Measurements from ENCODE around the gene PVALEF. TPM values are rescaled to one million over a fixed set of nuclear protein-coding genes. Genes with fewer than 3 reads are reported as not detected.

The PVALEF gene
- total RNA-seq, 1 experiment from 2014 or later: not detected

DNA sequence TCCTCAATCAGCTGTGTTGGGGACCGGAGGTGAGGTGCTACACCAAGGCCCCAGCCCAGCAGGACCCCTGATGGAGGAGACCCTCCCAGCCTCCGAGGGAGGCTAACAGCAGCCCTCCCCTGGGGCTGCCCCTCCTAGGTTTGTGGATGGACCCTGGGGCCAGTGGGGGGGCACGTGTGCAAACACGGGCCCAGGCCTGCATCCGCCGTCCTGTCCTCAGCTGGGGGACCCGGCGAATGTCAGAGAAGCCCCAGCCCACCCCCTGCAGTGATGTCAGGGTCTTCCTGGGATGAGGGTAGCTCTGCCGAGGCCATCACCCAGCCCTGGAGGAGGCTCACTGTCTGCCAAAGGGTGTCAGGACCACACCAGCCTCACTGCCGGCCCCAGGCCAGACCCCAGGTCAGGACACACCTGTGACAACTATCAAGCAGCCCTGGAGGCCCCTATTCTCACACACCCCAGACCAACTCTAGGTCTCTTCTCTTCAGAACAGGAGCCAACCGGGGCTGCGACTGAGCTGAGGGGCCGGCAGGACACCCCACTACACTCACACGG is 30.7 kb downstream of the PVALEF start:
- Histone ChIP-seq H3K4me3 (ENCODE audit: insufficient read depth, low read depth, low read length) (no peak overlapping the region), H3K36me3 (replicated peaks; ENCODE audit: control insufficient read depth, insufficient read depth, low read length) (peaks cover 1% of the 10 kb centered on the region), H3K27me3 (ENCODE audit: control insufficient read depth, insufficient read depth, low read length) (no peaks in the 10 kb centered on the region)
- no peak for DNase-seq

DNA sequence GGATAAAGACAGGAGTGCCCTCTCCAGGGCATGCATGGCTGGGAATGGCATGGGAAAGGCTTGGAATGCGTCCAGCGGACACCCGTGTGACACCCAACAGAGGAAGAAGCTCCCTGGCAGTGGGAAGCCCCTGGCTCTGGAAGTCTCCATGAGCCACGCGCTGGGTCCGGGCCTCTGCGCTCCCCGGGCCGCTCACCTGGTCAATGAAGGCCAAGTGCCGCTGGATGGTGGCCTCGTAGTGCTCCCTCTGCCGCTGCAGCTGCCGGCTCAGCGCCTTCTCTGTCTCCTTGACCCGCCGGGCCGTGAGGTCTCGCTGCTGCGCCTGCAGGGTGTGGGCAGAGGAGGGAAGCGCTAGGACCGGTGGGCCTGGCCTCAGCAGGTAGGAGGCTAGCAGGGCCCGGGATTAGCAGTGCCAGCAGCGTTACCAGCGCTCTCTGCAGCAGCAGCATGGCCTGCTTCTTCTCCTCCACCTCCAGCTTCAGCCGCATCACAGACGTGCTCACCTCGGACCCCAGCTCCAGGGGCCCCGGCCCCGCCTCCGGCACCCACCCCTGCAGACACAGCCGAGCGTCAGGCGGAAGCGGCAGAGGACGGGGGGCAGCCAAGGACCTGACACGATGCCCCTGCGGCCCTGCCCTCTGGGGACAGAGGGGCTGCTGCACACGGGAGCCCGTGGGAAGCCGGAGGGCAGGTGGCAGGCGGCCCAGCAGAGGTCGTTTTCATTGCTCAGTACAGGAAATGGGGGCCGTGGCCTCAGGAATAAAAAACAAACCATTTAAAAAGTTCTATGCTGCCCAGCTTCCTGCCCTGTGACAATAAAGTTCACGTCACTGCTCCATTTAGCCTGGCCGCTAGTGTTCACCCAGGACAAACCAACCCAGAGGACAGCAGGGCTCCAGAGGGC is 31.4 kb downstream of the PVALEF start:
- peaks cover 1% of the 10 kb centered on the region for H3K36me3 ChIP-seq (replicated peaks; ENCODE audit: control insufficient read depth, insufficient read depth, low read length)
- no peak for DNase-seq

DNA sequence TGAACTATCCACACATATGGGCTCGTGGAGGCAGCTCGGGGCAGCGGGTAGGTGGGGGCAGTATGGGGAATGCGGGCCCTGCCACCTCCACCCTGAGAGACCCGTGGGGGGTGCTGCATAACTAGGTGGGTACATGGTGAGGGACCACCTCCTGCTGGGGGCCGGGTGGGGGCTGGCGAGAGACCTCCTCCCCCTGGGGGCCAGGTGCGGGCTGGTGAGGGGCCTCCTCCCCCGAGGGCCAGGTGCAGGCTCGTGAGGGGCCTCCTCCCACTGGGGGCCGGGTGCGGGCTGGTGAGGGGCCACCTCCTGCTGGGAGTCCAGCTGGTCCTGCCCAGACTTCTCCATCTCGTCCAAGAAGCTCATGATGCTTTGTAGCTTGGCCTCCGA is 32.1 kb downstream of the PVALEF start:
- DNase-seq: no peak
- peaks cover 1% of the 10 kb centered on the region for H3K36me3 ChIP-seq (replicated peaks; ENCODE audit: control insufficient read depth, insufficient read depth, low read length)
- no peaks in the 10 kb centered on the region for H3K27me3 ChIP-seq (ENCODE audit: control insufficient read depth, insufficient read depth, low read length)
- H3K4me3 ChIP-seq (ENCODE audit: insufficient read depth, low read depth, low read length): no peak overlapping the region

More for the DNA sequence above, 31.4 kb downstream of the PVALEF start:
- H3K27me3 ChIP-seq (ENCODE audit: control insufficient read depth, insufficient read depth, low read length): no peaks in the 10 kb centered on the region
- H3K4me3 ChIP-seq (ENCODE audit: insufficient read depth, low read depth, low read length): no peak overlapping the region

DNA sequence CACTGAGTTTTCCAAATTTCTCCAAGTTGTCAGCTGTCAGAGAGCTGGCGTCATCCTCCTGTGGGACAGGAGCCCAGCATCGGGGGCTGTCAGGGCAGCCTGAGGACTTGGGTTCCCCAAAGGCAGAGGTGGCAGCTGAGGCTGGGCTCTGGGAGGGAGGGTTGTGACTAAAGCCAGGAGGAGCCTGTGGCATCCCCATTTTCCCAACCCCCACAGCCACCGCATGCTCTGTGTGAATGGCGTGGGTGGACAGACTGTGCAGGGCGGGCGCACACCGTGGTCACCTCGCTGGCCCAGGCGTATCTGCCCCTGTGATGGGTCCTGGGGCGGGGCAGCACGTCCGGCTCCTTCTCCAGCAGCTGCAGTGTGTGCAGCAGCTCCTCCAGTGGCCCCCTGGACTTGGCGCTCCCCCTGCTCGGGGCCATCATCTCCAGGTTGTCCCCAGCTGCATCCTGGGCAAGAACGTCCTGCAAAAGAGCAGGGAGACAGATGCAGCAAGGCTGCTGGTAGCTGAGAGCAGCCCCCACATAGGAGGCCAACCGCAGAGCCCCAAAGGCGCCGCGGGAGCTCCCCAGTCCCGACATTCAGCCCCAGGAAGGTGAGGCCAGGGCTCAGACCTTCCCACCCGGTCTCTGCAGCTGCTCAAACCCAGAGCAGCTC is 32.7 kb downstream of the PVALEF start:
- no peak overlapping the region for H3K4me3 ChIP-seq (ENCODE audit: insufficient read depth, low read depth, low read length)
- DNase-seq: no peak
- no peaks in the 10 kb centered on the region for H3K27me3 ChIP-seq (ENCODE audit: control insufficient read depth, insufficient read depth, low read length)
- peaks cover 1% of the 10 kb centered on the region for H3K36me3 ChIP-seq (replicated peaks; ENCODE audit: control insufficient read depth, insufficient read depth, low read length)

DNA sequence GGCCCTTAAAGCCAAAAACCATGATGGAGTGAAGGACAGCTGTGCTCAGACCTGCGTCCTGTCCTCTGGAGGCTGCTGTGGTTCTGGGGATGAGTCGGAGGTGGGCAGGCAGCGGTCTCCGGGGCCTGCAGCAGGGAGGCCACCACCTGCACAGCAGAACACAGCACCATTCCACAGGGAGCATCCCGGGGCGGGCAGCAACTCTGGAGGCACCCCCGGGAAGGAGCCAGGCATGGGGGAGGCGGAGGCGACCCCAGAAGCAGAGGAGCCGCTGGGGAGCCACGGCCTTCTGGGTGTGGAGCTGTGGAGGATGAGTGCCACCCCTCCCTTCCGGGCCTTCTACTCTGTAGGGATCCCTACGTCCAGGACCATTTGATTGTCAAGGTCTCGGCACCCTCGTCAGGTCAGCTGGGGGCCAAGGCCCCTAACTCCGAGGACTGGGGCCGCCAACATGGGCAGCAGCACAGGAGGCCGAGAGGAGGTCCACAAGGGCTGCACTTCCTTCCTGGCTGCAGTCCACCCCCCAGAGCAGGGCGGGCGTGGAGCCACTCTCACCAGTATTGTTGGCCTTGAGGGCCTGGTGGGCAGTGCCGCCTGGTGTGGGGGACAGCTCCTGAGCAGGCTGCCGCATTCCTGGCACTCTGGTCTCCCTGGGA is 33.6 kb downstream of the PVALEF start:
- peaks cover 1% of the 10 kb centered on the region for H3K36me3 ChIP-seq (replicated peaks; ENCODE audit: control insufficient read depth, insufficient read depth, low read length)
- H3K27me3 ChIP-seq (ENCODE audit: control insufficient read depth, insufficient read depth, low read length): no peaks in the 10 kb centered on the region
- no peak overlapping the region for H3K4me3 ChIP-seq (ENCODE audit: insufficient read depth, low read depth, low read length)
- DNase-seq: no peak

DNA sequence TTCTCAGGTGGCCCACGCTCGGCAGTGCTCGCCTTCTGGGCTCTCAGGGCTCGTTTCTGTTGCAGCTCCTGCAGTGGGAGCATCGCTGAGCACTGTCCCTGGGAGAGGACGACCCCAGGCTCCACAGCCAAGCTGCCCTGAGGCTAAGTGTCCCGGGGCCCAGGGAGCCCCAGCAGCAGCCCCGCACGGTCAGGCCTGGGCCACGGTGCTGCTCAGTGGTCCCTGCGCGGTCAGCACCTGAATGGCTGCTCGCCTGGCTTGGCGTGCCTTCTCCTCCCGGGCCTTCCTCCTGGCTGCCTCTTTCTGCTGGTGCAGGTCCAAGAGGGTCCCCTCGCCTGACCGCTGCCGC is 34.1 kb downstream of the PVALEF start:
- no peak overlapping the region for H3K4me3 ChIP-seq (ENCODE audit: insufficient read depth, low read depth, low read length)
- no peak for DNase-seq
- no peaks in the 10 kb centered on the region for H3K27me3 ChIP-seq (ENCODE audit: control insufficient read depth, insufficient read depth, low read length)
- H3K36me3 ChIP-seq (replicated peaks; ENCODE audit: control insufficient read depth, insufficient read depth, low read length): peaks cover 1% of the 10 kb centered on the region

DNA sequence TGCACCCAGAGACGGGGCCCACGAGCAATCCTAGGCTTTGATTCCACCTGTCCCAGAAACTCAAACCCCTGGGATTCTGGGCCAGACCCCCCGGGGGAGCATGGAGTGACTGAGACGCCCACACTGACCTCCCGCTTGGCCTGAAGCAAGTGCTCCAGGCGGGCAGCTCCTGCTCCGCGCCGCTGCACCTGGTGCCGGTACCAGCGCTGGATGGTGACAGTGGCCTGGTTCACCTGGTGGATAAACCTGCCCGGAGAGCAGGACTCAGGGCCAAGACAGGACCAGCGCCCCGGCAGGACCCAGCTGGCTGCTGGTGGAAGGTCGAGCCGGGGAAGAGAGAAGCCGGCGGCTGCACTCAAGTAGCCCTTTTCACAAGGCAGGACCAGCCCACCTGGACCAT is 34.9 kb downstream of the PVALEF start:
- no peak overlapping the region for H3K4me3 ChIP-seq (ENCODE audit: insufficient read depth, low read depth, low read length)
- no peaks in the 10 kb centered on the region for H3K27me3 ChIP-seq (ENCODE audit: control insufficient read depth, insufficient read depth, low read length)
- DNase-seq: no peak
- H3K36me3 ChIP-seq (replicated peaks; ENCODE audit: control insufficient read depth, insufficient read depth, low read length): peaks cover 1% of the 10 kb centered on the region

DNA sequence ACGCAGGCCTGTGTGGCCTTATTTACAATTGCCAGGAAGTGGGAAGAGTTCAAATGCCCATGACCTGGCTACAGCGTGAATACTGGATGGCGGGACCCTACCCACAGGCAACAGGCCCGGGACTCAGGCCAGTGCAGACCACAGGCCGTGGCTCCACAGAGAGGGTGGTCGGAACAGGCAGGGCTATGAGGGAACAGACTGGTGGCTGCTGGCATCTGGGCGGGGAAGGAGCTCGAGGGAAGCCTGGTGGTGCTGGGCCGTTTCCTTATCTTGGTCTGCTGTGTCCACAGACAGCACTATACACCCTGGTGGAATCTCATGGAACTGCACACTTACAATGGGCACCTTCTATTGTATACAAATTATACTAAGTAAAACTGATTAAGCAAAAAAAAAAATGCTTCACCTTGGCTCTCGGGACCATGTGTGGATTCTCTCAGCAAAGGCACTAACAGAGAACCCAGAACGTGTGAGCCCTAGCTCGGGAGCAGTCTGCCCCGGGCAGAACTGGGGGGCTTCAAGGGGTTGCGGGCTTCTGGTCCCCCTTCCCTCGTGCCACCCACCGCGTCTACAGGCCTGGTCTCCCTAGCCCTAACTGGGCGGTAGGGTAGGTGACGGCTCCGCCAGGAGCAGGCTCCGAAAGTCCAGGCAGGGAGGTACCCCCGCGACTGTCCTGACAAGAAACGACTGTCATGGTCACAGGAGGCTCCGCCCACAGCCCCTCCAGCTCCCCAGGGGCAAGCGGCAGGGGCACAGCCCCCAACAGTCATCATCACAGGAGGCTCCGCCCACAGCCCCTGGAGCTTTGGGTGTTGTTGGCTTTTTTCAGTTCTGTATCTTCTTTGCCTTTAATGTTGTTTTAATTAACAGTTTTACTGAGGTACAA is 35.6 kb downstream of the PVALEF start:
- DNase-seq: peak; percentile 89
- no peak overlapping the region for H3K4me3 ChIP-seq (ENCODE audit: insufficient read depth, low read depth, low read length)
- peaks cover 3% of the 10 kb centered on the region for H3K36me3 ChIP-seq (replicated peaks; ENCODE audit: control insufficient read depth, insufficient read depth, low read length)
- H3K27me3 ChIP-seq (ENCODE audit: control insufficient read depth, insufficient read depth, low read length): no peaks in the 10 kb centered on the region

DNA sequence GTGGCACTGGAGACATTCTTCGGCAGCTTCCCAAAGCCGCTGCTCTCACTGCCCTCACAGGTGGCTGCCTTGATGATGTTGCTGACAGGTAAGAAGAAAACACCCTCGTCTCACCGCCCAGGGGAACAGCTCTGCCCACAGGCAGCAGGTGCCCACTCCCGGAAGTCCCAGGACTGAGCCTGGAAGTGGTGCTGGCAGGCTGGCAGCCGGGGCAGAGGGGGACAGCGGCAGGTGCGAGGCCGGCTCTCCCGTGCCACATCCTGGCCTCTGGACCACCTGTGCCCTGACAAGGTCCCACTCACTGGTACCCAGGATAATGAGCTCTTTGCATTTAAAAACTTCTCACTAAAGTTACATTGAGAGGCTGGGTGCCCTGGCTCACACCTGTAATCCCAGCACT is 37.0 kb downstream of the PVALEF start:
- H3K4me3 ChIP-seq (ENCODE audit: insufficient read depth, low read depth, low read length): no peak overlapping the region
- no peak for DNase-seq
- H3K27me3 ChIP-seq (ENCODE audit: control insufficient read depth, insufficient read depth, low read length): no peaks in the 10 kb centered on the region

DNA sequence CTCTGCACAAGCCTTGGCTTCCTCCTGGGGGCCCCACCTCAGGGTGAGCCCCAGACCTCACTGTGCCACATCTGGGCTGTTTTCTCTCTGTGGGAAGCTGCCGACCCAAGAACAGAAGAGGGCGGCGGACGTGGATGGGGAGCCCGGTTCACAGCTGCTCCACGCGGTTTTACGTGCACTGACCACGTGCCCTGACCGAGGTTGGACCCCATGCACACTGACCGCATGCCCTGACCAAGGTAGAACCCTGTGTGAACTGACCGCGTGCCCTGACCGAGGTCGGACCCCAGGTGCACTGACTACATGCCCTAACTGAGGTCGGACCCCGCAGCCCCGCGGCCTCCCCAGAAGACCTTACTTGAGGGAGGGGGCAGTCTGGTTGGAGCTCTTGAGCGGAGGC is 37.8 kb downstream of the PVALEF start:
- H3K36me3 ChIP-seq (replicated peaks; ENCODE audit: control insufficient read depth, insufficient read depth, low read length): peaks cover 3% of the 10 kb centered on the region
- no peaks in the 10 kb centered on the region for H3K27me3 ChIP-seq (ENCODE audit: control insufficient read depth, insufficient read depth, low read length)
- DNase-seq: no peak
- H3K4me3 ChIP-seq (ENCODE audit: insufficient read depth, low read depth, low read length): no peak overlapping the region

More for the DNA sequence above, 37.0 kb downstream of the PVALEF start:
- H3K36me3 ChIP-seq (replicated peaks; ENCODE audit: control insufficient read depth, insufficient read depth, low read length): peaks cover 3% of the 10 kb centered on the region

DNA sequence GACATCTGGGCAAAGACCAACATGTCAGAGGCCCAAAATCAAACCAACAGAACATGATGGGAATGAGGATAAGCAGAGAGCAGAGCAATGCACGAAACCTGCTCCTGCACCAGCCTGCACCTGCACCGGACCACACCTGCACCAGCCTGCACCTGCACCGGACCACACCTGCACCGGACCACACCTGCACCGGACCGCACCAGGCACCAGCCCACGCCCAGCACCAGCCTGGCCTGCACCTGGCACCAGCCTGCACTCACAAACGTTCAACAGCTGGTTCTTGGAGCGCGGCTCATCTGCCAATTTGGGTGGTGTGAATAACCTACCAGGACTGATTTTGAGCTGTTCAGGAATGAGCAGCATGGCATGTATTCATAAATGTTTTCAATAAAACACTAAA is 39.3 kb downstream of the PVALEF start:
- peaks cover 2% of the 10 kb centered on the region for H3K36me3 ChIP-seq (replicated peaks; ENCODE audit: control insufficient read depth, insufficient read depth, low read length)
- no peak overlapping the region for H3K4me3 ChIP-seq (ENCODE audit: insufficient read depth, low read depth, low read length)
- no peaks in the 10 kb centered on the region for H3K27me3 ChIP-seq (ENCODE audit: control insufficient read depth, insufficient read depth, low read length)
- DNase-seq: no peak

DNA sequence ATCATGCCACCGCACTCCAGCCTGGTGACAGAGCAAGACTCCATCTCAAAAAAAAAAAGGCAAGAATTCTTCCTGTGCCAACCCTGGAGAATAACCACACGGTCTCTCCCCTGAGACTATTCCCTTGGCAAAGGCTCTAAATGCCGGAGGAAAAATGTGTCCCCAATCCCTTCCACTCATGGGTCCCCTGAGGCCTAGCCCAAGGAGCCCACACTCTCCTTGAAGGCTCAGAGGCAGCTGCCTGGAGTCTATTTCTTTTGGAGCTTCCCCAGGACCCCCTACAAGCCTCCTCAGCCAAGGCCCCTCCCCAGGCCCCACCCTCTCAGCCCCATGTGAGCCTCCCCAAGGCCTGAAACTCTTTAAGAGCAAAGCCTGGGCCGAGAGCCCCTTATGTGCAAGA is 40.9 kb downstream of the PVALEF start:
- H3K4me3 ChIP-seq (ENCODE audit: insufficient read depth, low read depth, low read length): no peak overlapping the region
- H3K27me3 ChIP-seq (ENCODE audit: control insufficient read depth, insufficient read depth, low read length): no peaks in the 10 kb centered on the region
- no peak for DNase-seq

DNA sequence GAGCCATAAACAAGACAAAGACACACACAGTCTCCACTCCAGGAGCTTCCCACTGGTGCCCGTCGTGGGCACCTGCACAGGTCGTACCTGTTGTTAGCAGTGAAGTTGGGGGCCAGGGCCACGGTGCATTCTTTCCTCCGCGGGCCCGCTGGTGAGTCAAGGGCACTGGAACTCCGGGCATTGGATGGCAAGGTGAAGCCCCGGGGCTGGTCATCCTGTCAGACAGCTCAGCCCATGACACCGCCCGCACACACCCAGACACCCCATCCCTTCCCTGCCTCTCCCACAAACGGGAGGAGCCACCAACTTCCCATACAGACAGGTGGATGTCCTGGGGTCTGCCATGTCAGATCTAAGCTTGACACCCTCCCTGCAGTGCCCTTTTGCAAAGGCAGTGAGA is 41.4 kb downstream of the PVALEF start:
- no peak overlapping the region for H3K4me3 ChIP-seq (ENCODE audit: insufficient read depth, low read depth, low read length)
- H3K27me3 ChIP-seq (ENCODE audit: control insufficient read depth, insufficient read depth, low read length): no peaks in the 10 kb centered on the region
- no peak for DNase-seq
- H3K36me3 ChIP-seq (replicated peaks; ENCODE audit: control insufficient read depth, insufficient read depth, low read length): peaks cover 2% of the 10 kb centered on the region

More for the DNA sequence above, 40.9 kb downstream of the PVALEF start:
- H3K36me3 ChIP-seq (replicated peaks; ENCODE audit: control insufficient read depth, insufficient read depth, low read length): peaks cover 2% of the 10 kb centered on the region

Data from H7 (cell line).